GM12878 (cell line): ENCODE results near the gene GPR18. TPM values are rescaled to one million over a fixed set of nuclear protein-coding genes. Genes with fewer than 3 reads are reported as not detected.

Experiments
- ATAC-seq: fragments of 200-7000 bp; cut with Tn5 transposase; 3 replicates; pipeline ENCODE4 v1.9.1; 2020; ENCODE audit warnings: mild to moderate bottlenecking, moderate library complexity
- BruUV-seq: library from RNA; stranded (reverse); fragments of 400-500 nt; replicated peaks from 2 replicates; lab custom pipeline; 2021; lab: Mats Ljungman, UMichigan
- CTCF ChIA-PET: fragments of 300-600 bp; sonication (Branson Sonifier 250); formaldehyde crosslinking; extraction: SDS; loops from one replicate; lab custom pipeline; 2021; ENCODE audit warnings: inconsistent platforms; lab: Yijun Ruan, JAX
- POLR2A ChIA-PET: fragments of 350-600 bp; formaldehyde crosslinking; extraction: SDS; loops from one replicate; lab custom pipeline; 2021; ENCODE audit warnings: inconsistent platforms; lab: Charles Lee
- RAD21 ChIA-PET: fragments of 300-600 bp; sonication (Branson Sonifier 250); formaldehyde crosslinking; loops from one replicate; lab custom pipeline; 2023; ENCODE audit warnings: antibody characterized with exemption; ENCODE audit not compliant: unreplicated experiment; lab: Charles Lee
- SMC1A ChIA-PET: fragments of 300-600 bp; sonication (Branson Sonifier 250); formaldehyde crosslinking; loops from one replicate; lab custom pipeline; 2023; ENCODE audit not compliant: unreplicated experiment, uncharacterized antibody; lab: Charles Lee
- DNase-seq: peaks from one replicate; pipeline ENCODE4 v3.0.0-alpha.2; 2011; ENCODE audit warnings: low read depth, low spot score
- FAIRE-seq: peaks from 3 replicates; lab custom pipeline; 2011; peaks lifted over from hg19 to GRCh38; lab: Jason Lieb, UNC
- H2AFZ ChIP-seq: 2 replicates; pipeline ENCODE4 v1.6.0; 2011; ENCODE audit warnings: low read depth, low read length, control low read depth; ENCODE audit not compliant: control insufficient read depth
- H3K27ac ChIP-seq: 2 replicates; pipeline ENCODE4 v1.5.1; 2011; ENCODE audit warnings: control low read depth; ENCODE audit not compliant: control insufficient read depth, insufficient read depth
- H3K27me3 ChIP-seq, 2 experiments: replicated peaks in 1 of 2; 2 replicates each; pipeline versions ENCODE4 v1.6.0 to v1.6.1; 2011; ENCODE audit warnings: low read length in 1 of 2; ENCODE audit not compliant: control insufficient read depth in 2 of 2, insufficient read depth in 2 of 2
- H3K36me3 ChIP-seq, 2 experiments: 2 replicates each; pipeline ENCODE4 v1.5.1; 2011; ENCODE audit warnings: low read length in 1 of 2; ENCODE audit not compliant: control insufficient read depth in 2 of 2, insufficient read depth in 2 of 2
- H3K4me1 ChIP-seq: 2 replicates; pipeline ENCODE4 v1.6.1; 2011; ENCODE audit warnings: mild to moderate bottlenecking, low read length, moderate library complexity, mixed read lengths; ENCODE audit not compliant: control insufficient read depth, insufficient read depth
- H3K4me2 ChIP-seq: 2 replicates; pipeline ENCODE4 v1.6.0; 2011; ENCODE audit warnings: control low read depth; ENCODE audit not compliant: control insufficient read depth, insufficient read depth
- H3K4me3 ChIP-seq: fragments of 200-600 bp; sonication (generic); 2 replicates; pipeline ENCODE4 v1.5.1; 2016
- H3K79me2 ChIP-seq: 2 replicates; pipeline ENCODE4 v1.6.0; 2011; ENCODE audit warnings: low read length; ENCODE audit not compliant: control insufficient read depth, insufficient read depth
- H3K9ac ChIP-seq: 2 replicates; pipeline ENCODE4 v1.8.0; 2011; ENCODE audit warnings: low read length, control low read depth, mixed read lengths; ENCODE audit not compliant: control insufficient read depth, insufficient read depth
- H3K9me3 ChIP-seq: replicated peaks from 3 replicates; pipeline ENCODE4 v1.5.1; 2011; ENCODE audit warnings: mild to moderate bottlenecking, low read length; ENCODE audit not compliant: control insufficient read depth, insufficient read depth
- H4K20me1 ChIP-seq: 2 replicates; pipeline ENCODE4 v1.6.0; 2011; ENCODE audit not compliant: control insufficient read depth, insufficient read depth
- CBFB ChIP-seq: IDR thresholded peaks from 2 replicates; pipeline ENCODE4 v1.6.1; 2016; ENCODE audit warnings: antibody characterized with exemption, low read depth
- CTCF ChIP-seq, 3 experiments: IDR thresholded peaks in 2 of 3; conservative IDR thresholded peaks in 1 of 3; 2 replicates each; pipeline ENCODE4 v1.5.1; 2011; ENCODE audit warnings: low read depth in 3 of 3, low read length in 3 of 3, mild to moderate bottlenecking in 3 of 3, control low read depth in 2 of 3, moderate library complexity in 2 of 3, inconsistent platforms in 1 of 3, mixed read lengths in 1 of 3; ENCODE audit not compliant: control insufficient read depth in 2 of 3, insufficient read depth in 1 of 3; ENCODE audit errors: extremely low read depth in 1 of 3
- ESRRA ChIP-seq: IDR thresholded peaks from 2 replicates; pipeline ENCODE4 v1.6.1; 2012; ENCODE audit warnings: mild to moderate bottlenecking, low read length, improper control_type of control experiment
- HDAC6 ChIP-seq: fragments of 200-600 bp; sonication (generic); IDR thresholded peaks from one replicate; pipeline ENCODE4 v1.8.0; 2017; ENCODE audit warnings: antibody characterized with exemption; ENCODE audit not compliant: unreplicated experiment
- MYB ChIP-seq: fragments of 150-350 bp; IDR thresholded peaks from 2 replicates; pipeline ENCODE4 v1.6.1; 2014; ENCODE audit warnings: mild to moderate bottlenecking, low read depth, low read length, borderline replicate concordance
- RAD21 ChIP-seq: IDR thresholded peaks from 2 replicates; pipeline ENCODE4 v1.6.1; 2011; ENCODE audit warnings: mild to moderate bottlenecking, low read depth, low read length, moderate library complexity; ENCODE audit not compliant: insufficient read depth
- SMC3 ChIP-seq: IDR thresholded peaks from 2 replicates; pipeline ENCODE4 v1.6.1; 2011; ENCODE audit warnings: low read length, improper control_type of control experiment, borderline replicate concordance
- SP1 ChIP-seq: IDR thresholded peaks from one replicate; pipeline ENCODE4 v1.6.1; 2011; ENCODE audit warnings: low read depth, low read length
- SREBF1 ChIP-seq: IDR thresholded peaks from 2 replicates; pipeline ENCODE4 v1.6.1; 2012; ENCODE audit warnings: mild to moderate bottlenecking, low read length
- YY1 ChIP-seq: IDR thresholded peaks from 2 replicates; pipeline ENCODE4 v1.6.1; 2011; ENCODE audit warnings: low read depth, mild to moderate bottlenecking, low read length
- ZSCAN29 ChIP-seq: fragments of 450-650 bp; IDR thresholded peaks from 2 replicates; pipeline ENCODE4 v1.6.1; 2017; ENCODE audit warnings: mild to moderate bottlenecking, moderate library complexity
- WGBS: methylation state at CpG from one replicate; pipeline ENCODE4 v1.1.6; 2016; ENCODE audit warnings: low lambda C conversion rate; ENCODE audit not compliant: insufficient replicate concordance, insufficient coverage; ENCODE audit errors: missing lambda C conversion rate; 5-methylcytosine and 5-hydroxymethylcytosine counted together
- in situ Hi-C: fragments of 300-500 bp; cut with MboI; formaldehyde crosslinking; loops from 9 replicates; pipeline ENCODE4 v1.14.3; 2018; ENCODE audit warnings: mixed read lengths
- intact Hi-C: fragments of 100-400 bp; cut with micrococcal nuclease; formaldehyde crosslinking; loops from one replicate; pipeline ENCODE4 v1.14.2; 2022; ENCODE audit not compliant: unreplicated experiment
- polyA plus RNA-seq, 11 experiments: library from polyadenylated mRNA; depleted of rRNA in 4 of 11; unstranded in 6 of 11; stranded (reverse) in 5 of 11; fragments of >200 nt; fragmentation: Nextera tagmentation in 4 of 11; fragmentation: Illumina TruSeq in 1 of 11; extraction: Ambion mirVana in 4 of 11; extraction: Trizol in 1 of 11; gene quantifications; 1 replicate in 1 of 11; 2 replicates in 10 of 11; pipeline versions ENCODE4 v1.2.1 to v1.2.3, GENCODE V29; 2011 to 2016; ENCODE audit warnings: inconsistent platforms in 2 of 11, missing spikeins in 2 of 11, low read depth in 1 of 11
- total RNA-seq, 4 experiments: library from RNA; depleted of rRNA in 3 of 4; stranded (reverse); fragments of >200 nt in 3 of 4; fragmentation: Illumina TruSeq in 1 of 4; extraction: Trizol in 1 of 4; gene quantifications; 2 replicates each; pipeline versions ENCODE4 v1.2.1 to v1.2.3, GENCODE V29; 2013 to 2021
- TF ChIP-seq, protein P1 (sequence below): fragments of 450-650 bp; conservative IDR thresholded peaks from 2 replicates; pipeline ENCODE4 v1.6.1; 2017; ENCODE audit warnings: mild to moderate bottlenecking, moderate library complexity
- TF ChIP-seq, protein P2 (sequence below): fragments of 450-650 bp; IDR thresholded peaks from 2 replicates; pipeline ENCODE4 v1.6.1; 2017; ENCODE audit warnings: mild to moderate bottlenecking, moderate library complexity

GPR18 gene
- total and polyA plus RNA-seq, 10 of the 15 experiments (the other 5 are each of a cell fraction or from before 2014, with no cell fraction given): 3.3 to 12.9 (median 5.2) TPM

GRCh38 chr13:99265821-99266426 lies 7.7 kb upstream of the GPR18 start:
- peaks cover 6% of the 10 kb centered on the region for H3K79me2 ChIP-seq
- ChIA-PET POLR2A (interaction anchor here (1.1 kb wide), 2 partner anchors 68 to 69 kb away, joined by 3 read pairs; no protein-coding TSS in a partner anchor), SMC1A (interaction anchor here (0.6 to 14.4 kb wide), 41 partner anchors 10 to 551 kb away, joined by 3 to 306 read pairs (median 4); partner anchors contain the start of genes GPR18, GPR183, TM9SF2 and UBAC2), RAD21 (interaction anchor here (0.6 to 12.6 kb wide), 41 partner anchors 9 to 1408 kb away, joined by 3 to 338 read pairs (median 4); partner anchors contain the start of genes GPR183 and UBAC2), CTCF (interaction anchor here (0.5 to 12.3 kb wide), 67 partner anchors 9 to 863 kb away, joined by 3 to 470 read pairs (median 4); partner anchors contain the start of genes GPR18 and UBAC2)
- 16% methylated on average over 3 of the region's 3 CpGs for WGBS
- no peak overlapping the region for H3K4me3 ChIP-seq
- peaks cover 0 to 5% of the 10 kb centered on the region in 2 experiments; a peak in 2 of 4 replicates for H3K36me3 ChIP-seq
- FAIRE-seq (no peak), DNase-seq (no peak), ATAC-seq (peak; percentile 66)
- peaks cover 11% of the 10 kb centered on the region for H3K4me1 ChIP-seq
- TF ChIP-seq RAD21 (peak; percentile 93), ZSCAN29 (no peak), SMC3 (peak; percentile 91), SREBF1 (no peak), CBFB (no peak), SP1 (no peak), MYB (no peak), HDAC6 (no peak), ESRRA (no peak), YY1 (no peak), CTCF (IDR thresholded peaks at IDR 0.05 in 2 of 3, conservative IDR thresholded peaks at IDR 0.05 in 1 of 3; ENCODE audit: control insufficient read depth in 2 of 3, extremely low read depth in 1 of 3, insufficient read depth in 1 of 3, low read depth in 3 of 3, low read length in 3 of 3) (peak; percentile 58 to 69 (median 59); a peak in 5 of 6 replicates)
- TF ChIP-seq, protein P1, sequence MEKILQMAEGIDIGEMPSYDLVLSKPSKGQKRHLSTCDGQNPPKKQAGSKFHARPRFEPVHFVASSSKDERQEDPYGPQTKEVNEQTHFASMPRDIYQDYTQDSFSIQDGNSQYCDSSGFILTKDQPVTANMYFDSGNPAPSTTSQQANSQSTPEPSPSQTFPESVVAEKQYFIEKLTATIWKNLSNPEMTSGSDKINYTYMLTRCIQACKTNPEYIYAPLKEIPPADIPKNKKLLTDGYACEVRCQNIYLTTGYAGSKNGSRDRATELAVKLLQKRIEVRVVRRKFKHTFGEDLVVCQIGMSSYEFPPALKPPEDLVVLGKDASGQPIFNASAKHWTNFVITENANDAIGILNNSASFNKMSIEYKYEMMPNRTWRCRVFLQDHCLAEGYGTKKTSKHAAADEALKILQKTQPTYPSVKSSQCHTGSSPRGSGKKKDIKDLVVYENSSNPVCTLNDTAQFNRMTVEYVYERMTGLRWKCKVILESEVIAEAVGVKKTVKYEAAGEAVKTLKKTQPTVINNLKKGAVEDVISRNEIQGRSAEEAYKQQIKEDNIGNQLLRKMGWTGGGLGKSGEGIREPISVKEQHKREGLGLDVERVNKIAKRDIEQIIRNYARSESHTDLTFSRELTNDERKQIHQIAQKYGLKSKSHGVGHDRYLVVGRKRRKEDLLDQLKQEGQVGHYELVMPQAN: no peak
- TF ChIP-seq, protein P2, sequence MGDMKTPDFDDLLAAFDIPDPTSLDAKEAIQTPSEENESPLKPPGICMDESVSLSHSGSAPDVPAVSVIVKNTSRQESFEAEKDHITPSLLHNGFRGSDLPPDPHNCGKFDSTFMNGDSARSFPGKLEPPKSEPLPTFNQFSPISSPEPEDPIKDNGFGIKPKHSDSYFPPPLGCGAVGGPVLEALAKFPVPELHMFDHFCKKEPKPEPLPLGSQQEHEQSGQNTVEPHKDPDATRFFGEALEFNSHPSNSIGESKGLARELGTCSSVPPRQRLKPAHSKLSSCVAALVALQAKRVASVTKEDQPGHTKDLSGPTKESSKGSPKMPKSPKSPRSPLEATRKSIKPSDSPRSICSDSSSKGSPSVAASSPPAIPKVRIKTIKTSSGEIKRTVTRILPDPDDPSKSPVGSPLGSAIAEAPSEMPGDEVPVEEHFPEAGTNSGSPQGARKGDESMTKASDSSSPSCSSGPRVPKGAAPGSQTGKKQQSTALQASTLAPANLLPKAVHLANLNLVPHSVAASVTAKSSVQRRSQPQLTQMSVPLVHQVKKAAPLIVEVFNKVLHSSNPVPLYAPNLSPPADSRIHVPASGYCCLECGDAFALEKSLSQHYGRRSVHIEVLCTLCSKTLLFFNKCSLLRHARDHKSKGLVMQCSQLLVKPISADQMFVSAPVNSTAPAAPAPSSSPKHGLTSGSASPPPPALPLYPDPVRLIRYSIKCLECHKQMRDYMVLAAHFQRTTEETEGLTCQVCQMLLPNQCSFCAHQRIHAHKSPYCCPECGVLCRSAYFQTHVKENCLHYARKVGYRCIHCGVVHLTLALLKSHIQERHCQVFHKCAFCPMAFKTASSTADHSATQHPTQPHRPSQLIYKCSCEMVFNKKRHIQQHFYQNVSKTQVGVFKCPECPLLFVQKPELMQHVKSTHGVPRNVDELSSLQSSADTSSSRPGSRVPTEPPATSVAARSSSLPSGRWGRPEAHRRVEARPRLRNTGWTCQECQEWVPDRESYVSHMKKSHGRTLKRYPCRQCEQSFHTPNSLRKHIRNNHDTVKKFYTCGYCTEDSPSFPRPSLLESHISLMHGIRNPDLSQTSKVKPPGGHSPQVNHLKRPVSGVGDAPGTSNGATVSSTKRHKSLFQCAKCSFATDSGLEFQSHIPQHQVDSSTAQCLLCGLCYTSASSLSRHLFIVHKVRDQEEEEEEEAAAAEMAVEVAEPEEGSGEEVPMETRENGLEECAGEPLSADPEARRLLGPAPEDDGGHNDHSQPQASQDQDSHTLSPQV: peak; percentile 64; the same call in 1 of the 2 replicates
- H4K20me1 ChIP-seq: no peaks in the 10 kb centered on the region
- no peak overlapping the region for H3K9ac ChIP-seq
- in situ Hi-C loops (loop anchor here (10.0 kb wide), 1 partner anchor 411 kb away; no protein-coding TSS in a partner anchor), intact Hi-C loops (loop anchor here (1.0 to 10.0 kb wide), 6 partner anchors 90 to 424 kb away; partner anchors contain the start of gene CLYBL)
- no peaks in the 10 kb centered on the region for H3K27me3 ChIP-seq
- no peak overlapping the region for H3K27ac ChIP-seq
- BruUV-seq: no TSS peak
- H3K4me2 ChIP-seq: no peak overlapping the region
- no peaks in the 10 kb centered on the region for H3K9me3 ChIP-seq
- no peak overlapping the region for H2AFZ ChIP-seq
